ENCODE results near the gene CELA3A. TPM values are rescaled to one million over a fixed set of nuclear protein-coding genes. Genes with fewer than 3 reads are reported as not detected.
A peak's percentile ranks its signal among the peaks of the same experiment; 100 is the strongest.

CELA3A gene
- total and polyA plus RNA-seq, 2 of the 13 experiments (the other 11 are each of a cell fraction or from before 2014, with no cell fraction given): 0.09 TPM; not detected in 1

DNA sequence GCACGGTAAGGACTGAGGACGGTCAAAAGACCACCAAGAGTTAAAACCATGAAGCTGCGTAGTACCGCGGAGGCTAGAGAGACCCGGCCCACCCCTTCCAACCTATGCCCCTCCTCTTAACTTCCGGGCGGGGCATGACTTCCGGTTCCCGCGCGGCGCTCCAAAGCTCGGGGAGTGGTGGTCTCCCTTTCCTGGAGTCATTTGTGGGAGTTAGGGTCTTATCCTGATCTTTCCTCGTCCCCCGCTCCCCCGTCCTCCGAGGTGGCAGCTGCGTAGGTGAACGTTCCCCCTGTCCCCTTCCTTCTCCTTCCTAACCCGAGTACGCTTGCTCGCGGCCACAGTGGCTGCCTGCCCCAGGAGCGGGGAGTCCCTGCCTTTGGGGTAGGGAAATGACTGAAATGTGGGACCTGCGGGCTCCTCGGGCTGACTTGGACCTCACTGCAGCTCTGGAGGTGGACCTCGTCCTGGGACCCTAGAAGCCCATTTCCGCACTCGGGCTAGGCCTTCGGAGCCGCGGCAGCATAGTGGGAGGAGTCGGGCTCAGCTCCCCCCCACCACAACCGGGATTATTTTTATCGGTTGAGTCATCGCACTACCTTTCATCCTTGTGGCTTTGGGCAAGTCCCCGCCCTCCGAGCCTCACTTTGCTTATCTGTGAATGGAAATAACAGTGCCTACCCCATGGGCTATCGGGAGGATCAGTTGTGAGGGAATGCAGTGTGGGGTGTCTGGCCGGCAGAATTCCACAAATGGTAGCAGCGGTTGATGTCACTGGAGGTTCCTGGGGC, 24.1 kb downstream of the CELA3A start (continued):
- TF ChIP-seq EP300 (IDR thresholded peaks at IDR 0.05; ENCODE audit: low read depth in 2 of 2, low read length in 2 of 2) (peak in 1 of 2 experiments; percentile 19; a peak in 1 of 4 replicates), EP300 (CRISPR knock-in tag; IDR thresholded peaks at IDR 0.05; ENCODE audit: borderline replicate concordance) (no peak), RFX1 (IDR thresholded peaks at IDR 0.05) (no peak), ZNF883 (CRISPR knock-in tag; IDR thresholded peaks at IDR 0.05; ENCODE audit: not compliant biosample characterization) (peak; percentile 51), ZNF768 (CRISPR knock-in tag; IDR thresholded peaks at IDR 0.05) (peak; percentile 55; the same call in 1 of the 2 replicates), ZNF160 (CRISPR knock-in tag; IDR thresholded peaks at IDR 0.05) (no peak), ZNF558 (CRISPR knock-in tag; IDR thresholded peaks at IDR 0.05; ENCODE audit: borderline replicate concordance) (no peak), TAF1 (CRISPR knock-in tag; IDR thresholded peaks at IDR 0.05) (peak; percentile 82), SCMH1 (CRISPR knock-in tag; IDR thresholded peaks at IDR 0.05; ENCODE audit: borderline replicate concordance) (no peak), DR1 (CRISPR knock-in tag; IDR thresholded peaks at IDR 0.05) (peak; percentile 33; the same call in 1 of the 2 replicates), PCBP2 (optimal IDR thresholded peaks at IDR 0.05; ENCODE audit: low read depth, low read length, poor library complexity, severe bottlenecking) (no peak), ZNF83 (CRISPR knock-in tag; IDR thresholded peaks at IDR 0.05; ENCODE audit: borderline replicate concordance) (no peak; the same call in 1 of the 2 replicates), SAFB2 (CRISPR knock-in tag; IDR thresholded peaks at IDR 0.05; ENCODE audit: borderline replicate concordance, low read depth) (no peak), MTF1 (CRISPR knock-in tag; IDR thresholded peaks at IDR 0.05) (no peak), ZNF263 (CRISPR knock-in tag; IDR thresholded peaks at IDR 0.05) (peak; percentile 34; the same call in 1 of the 2 replicates), MXD4 (CRISPR knock-in tag; IDR thresholded peaks at IDR 0.05) (peak; percentile 72), NFE2L2 (IDR thresholded peaks at IDR 0.05; ENCODE audit: low read length) (no peak), ZNF549 (CRISPR knock-in tag; IDR thresholded peaks at IDR 0.05) (no peak), FOXP1 (IDR thresholded peaks at IDR 0.05) (no peak), FOXP1 (CRISPR knock-in tag; IDR thresholded peaks at IDR 0.05) (no peak), KDM5A (IDR thresholded peaks at IDR 0.05; ENCODE audit: borderline replicate concordance, low read length) (peak; percentile 91), TGIF2 (CRISPR knock-in tag; IDR thresholded peaks at IDR 0.05) (0 out of 2 replicates have a peak, but pooled peaks have one; percentile 41), PRMT3 (CRISPR knock-in tag; IDR thresholded peaks at IDR 0.05; ENCODE audit: borderline replicate concordance, low read depth) (no peak), ZNF3 (CRISPR knock-in tag; IDR thresholded peaks at IDR 0.05) (no peak), JUND (CRISPR knock-in tag; IDR thresholded peaks at IDR 0.05) (peak; percentile 9; the same call in 1 of the 2 replicates), NONO (IDR thresholded peaks at IDR 0.05) (no peak), NONO (CRISPR knock-in tag; conservative IDR thresholded peaks at IDR 0.05) (peak; percentile 85; the same call in 1 of the 2 replicates), SAP130 (CRISPR knock-in tag; IDR thresholded peaks at IDR 0.05; ENCODE audit: low read depth) (peak; percentile 86), NFYB (CRISPR knock-in tag; IDR thresholded peaks at IDR 0.05) (no peak), ZNF292 (CRISPR knock-in tag; IDR thresholded peaks at IDR 0.05; ENCODE audit: borderline replicate concordance, low read depth) (0 out of 2 replicates have a peak, but pooled peaks have one; percentile 16)
- TF ChIP-seq, protein P1, sequence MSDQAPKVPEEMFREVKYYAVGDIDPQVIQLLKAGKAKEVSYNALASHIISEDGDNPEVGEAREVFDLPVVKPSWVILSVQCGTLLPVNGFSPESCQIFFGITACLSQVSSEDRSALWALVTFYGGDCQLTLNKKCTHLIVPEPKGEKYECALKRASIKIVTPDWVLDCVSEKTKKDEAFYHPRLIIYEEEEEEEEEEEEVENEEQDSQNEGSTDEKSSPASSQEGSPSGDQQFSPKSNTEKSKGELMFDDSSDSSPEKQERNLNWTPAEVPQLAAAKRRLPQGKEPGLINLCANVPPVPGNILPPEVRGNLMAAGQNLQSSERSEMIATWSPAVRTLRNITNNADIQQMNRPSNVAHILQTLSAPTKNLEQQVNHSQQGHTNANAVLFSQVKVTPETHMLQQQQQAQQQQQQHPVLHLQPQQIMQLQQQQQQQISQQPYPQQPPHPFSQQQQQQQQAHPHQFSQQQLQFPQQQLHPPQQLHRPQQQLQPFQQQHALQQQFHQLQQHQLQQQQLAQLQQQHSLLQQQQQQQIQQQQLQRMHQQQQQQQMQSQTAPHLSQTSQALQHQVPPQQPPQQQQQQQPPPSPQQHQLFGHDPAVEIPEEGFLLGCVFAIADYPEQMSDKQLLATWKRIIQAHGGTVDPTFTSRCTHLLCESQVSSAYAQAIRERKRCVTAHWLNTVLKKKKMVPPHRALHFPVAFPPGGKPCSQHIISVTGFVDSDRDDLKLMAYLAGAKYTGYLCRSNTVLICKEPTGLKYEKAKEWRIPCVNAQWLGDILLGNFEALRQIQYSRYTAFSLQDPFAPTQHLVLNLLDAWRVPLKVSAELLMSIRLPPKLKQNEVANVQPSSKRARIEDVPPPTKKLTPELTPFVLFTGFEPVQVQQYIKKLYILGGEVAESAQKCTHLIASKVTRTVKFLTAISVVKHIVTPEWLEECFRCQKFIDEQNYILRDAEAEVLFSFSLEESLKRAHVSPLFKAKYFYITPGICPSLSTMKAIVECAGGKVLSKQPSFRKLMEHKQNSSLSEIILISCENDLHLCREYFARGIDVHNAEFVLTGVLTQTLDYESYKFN (CRISPR knock-in tag; conservative IDR thresholded peaks at IDR 0.05): 0 out of 2 replicates have a peak, but pooled peaks have one; percentile 0
